ENCODE results near the gene DPYSL3. TPM values are rescaled to one million over a fixed set of nuclear protein-coding genes. Genes with fewer than 3 reads are reported as not detected.

The DPYSL3 gene
- total RNA-seq, 1 experiment from 2014 or later, result 8.9 TPM

GRCh38 chr5:147466360-147466980 lies 43.4 kb downstream of the DPYSL3 start:
- H3K36me3 Mint-ChIP-seq (ENCODE audit: insufficient read depth, unreplicated experiment), result no peaks in the 10 kb centered on the region
- ChIA-PET CTCF (interaction anchor here (0.6 to 6.2 kb wide), 5 partner anchors 11 to 110 kb away, joined by 3 to 60 read pairs (median 4); no protein-coding TSS in a partner anchor), POLR2A (interaction anchor here (0.5 kb wide), 1 partner anchor 16 kb away, joined by 3 read pairs; no protein-coding TSS in a partner anchor)
- H3K9me3 Mint-ChIP-seq (ENCODE audit: unreplicated experiment), result peaks cover 2% of the 10 kb centered on the region
- no peak for TF ChIP-seq CTCF (IDR thresholded peaks at IDR 0.05; ENCODE audit: unreplicated experiment)
- intact Hi-C loops (cut with micrococcal nuclease), result no loop called here
- DNase-seq (ENCODE audit: unreplicated experiment), result no peak
- no peaks in the 10 kb centered on the region for H3K27me3 Mint-ChIP-seq (ENCODE audit: insufficient read depth, unreplicated experiment)
- H3K4me3 Mint-ChIP-seq (ENCODE audit: unreplicated experiment), result no peak overlapping the region
- BruUV-seq (replicated peaks), result no TSS peak
- no peaks in the 10 kb centered on the region for H3K4me1 Mint-ChIP-seq (ENCODE audit: insufficient read depth, unreplicated experiment)
- H3K27ac Mint-ChIP-seq (ENCODE audit: low read depth, unreplicated experiment), result no peak overlapping the region

- H3K36me3 Mint-ChIP-seq (ENCODE audit: insufficient read depth, unreplicated experiment), result no peaks in the 10 kb centered on the region
- BruUV-seq (replicated peaks), result no TSS peak
- no peak overlapping the region for H3K27ac Mint-ChIP-seq (ENCODE audit: low read depth, unreplicated experiment)
- intact Hi-C loops (cut with micrococcal nuclease), result no loop called here
- H3K27me3 Mint-ChIP-seq (ENCODE audit: insufficient read depth, unreplicated experiment), result no peaks in the 10 kb centered on the region
- peaks cover 7% of the 10 kb centered on the region for H3K9me3 Mint-ChIP-seq (ENCODE audit: unreplicated experiment)
- CTCF ChIA-PET, result interaction anchor here (0.8 to 6.2 kb wide), 19 partner anchors 8 to 277 kb away, joined by 3 to 69 read pairs (median 4); no protein-coding TSS in a partner anchor
- POLR2A ChIA-PET, result no interaction called here
- TF ChIP-seq CTCF (IDR thresholded peaks at IDR 0.05; ENCODE audit: unreplicated experiment), result no peak
- H3K4me3 Mint-ChIP-seq (ENCODE audit: unreplicated experiment), result no peak overlapping the region
- H3K4me1 Mint-ChIP-seq (ENCODE audit: insufficient read depth, unreplicated experiment), result no peaks in the 10 kb centered on the region
- DNase-seq (ENCODE audit: unreplicated experiment), result no peak
Observed at GRCh38 chr5:147465747-147466146, 44.1 kb downstream of the DPYSL3 start.

GRCh38 chr5:147464211-147464610 lies 45.7 kb downstream of the DPYSL3 start:
- ChIA-PET CTCF (interaction anchor here (0.6 to 3.6 kb wide), 26 partner anchors 9 to 333 kb away, joined by 3 to 69 read pairs (median 4); no protein-coding TSS in a partner anchor), POLR2A (interaction anchor here (0.8 kb wide), 1 partner anchor 114 kb away, joined by 3 read pairs; no protein-coding TSS in a partner anchor)
- Mint-ChIP-seq H3K27ac (ENCODE audit: low read depth, unreplicated experiment) (no peak overlapping the region), H3K9me3 (ENCODE audit: unreplicated experiment) (peaks cover 7% of the 10 kb centered on the region), H3K36me3 (ENCODE audit: insufficient read depth, unreplicated experiment) (no peaks in the 10 kb centered on the region), H3K4me1 (ENCODE audit: insufficient read depth, unreplicated experiment) (no peaks in the 10 kb centered on the region), H3K4me3 (ENCODE audit: unreplicated experiment) (no peak overlapping the region), H3K27me3 (ENCODE audit: insufficient read depth, unreplicated experiment) (no peaks in the 10 kb centered on the region)
- peak; percentile 63 for TF ChIP-seq CTCF (IDR thresholded peaks at IDR 0.05; ENCODE audit: unreplicated experiment)
- peak; percentile 68 for DNase-seq (ENCODE audit: unreplicated experiment)
- intact Hi-C loops (cut with micrococcal nuclease), result loop anchor here (1.0 kb wide), 2 partner anchors 95 to 114 kb away; no protein-coding TSS in a partner anchor
- no TSS peak for BruUV-seq (replicated peaks)

GRCh38 chr5:147461915-147462314 lies 48.0 kb downstream of the DPYSL3 start:
- no TSS peak for BruUV-seq (replicated peaks)
- H3K4me1 Mint-ChIP-seq (ENCODE audit: insufficient read depth, unreplicated experiment), result no peaks in the 10 kb centered on the region
- H3K4me3 Mint-ChIP-seq (ENCODE audit: unreplicated experiment), result no peak overlapping the region
- no peak for TF ChIP-seq CTCF (IDR thresholded peaks at IDR 0.05; ENCODE audit: unreplicated experiment)
- CTCF ChIA-PET, result interaction anchor here (0.6 to 5.8 kb wide), 4 partner anchors 9 to 115 kb away, joined by 3 to 65 read pairs (median 5); no protein-coding TSS in a partner anchor
- POLR2A ChIA-PET, result no interaction called here
- no peak for DNase-seq (ENCODE audit: unreplicated experiment)
- no peak overlapping the region for H3K27ac Mint-ChIP-seq (ENCODE audit: low read depth, unreplicated experiment)
- peaks cover 7% of the 10 kb centered on the region for H3K9me3 Mint-ChIP-seq (ENCODE audit: unreplicated experiment)
- H3K36me3 Mint-ChIP-seq (ENCODE audit: insufficient read depth, unreplicated experiment), result no peaks in the 10 kb centered on the region
- intact Hi-C loops (cut with micrococcal nuclease), result no loop called here
- H3K27me3 Mint-ChIP-seq (ENCODE audit: insufficient read depth, unreplicated experiment), result no peaks in the 10 kb centered on the region
